Body of pancreas (tissue), 4 donors: Measurements from ENCODE around the gene COL13A1. TPM values are rescaled to one million over a fixed set of nuclear protein-coding genes. Genes with fewer than 3 reads are reported as not detected.

Source experiments
- ATAC-seq: fragments of 150-250 bp; one replicate; pipeline ENCODE4 v1.9.1; 2016
- DNase-seq, 4 donors: peaks; one replicate each; pipeline ENCODE4 v3.0.0-alpha.2; 2019
- H3K27ac ChIP-seq, 4 donors: fragments of 200-600 bp; sonication (generic); 1 replicate in 3 of 4; 2 replicates in 1 of 4; pipeline versions ENCODE4 v1.5.1 to v1.6.1; 2016 to 2019; ENCODE audit warnings: mild to moderate bottlenecking in 1 of 4, mixed read lengths in 1 of 4, moderate library complexity in 1 of 4
- H3K27me3 ChIP-seq, 2 donors: fragments of 200-600 bp; sonication (generic); one replicate each; pipeline ENCODE4 v1.6.0; 2016; ENCODE audit warnings: mild to moderate bottlenecking in 1 of 2
- H3K36me3 ChIP-seq, 2 donors: fragments of 200-600 bp; sonication (generic); replicated peaks in 1 of 2; 2 replicates each; pipeline ENCODE4 v1.5.1; 2016; ENCODE audit warnings: low read depth in 2 of 2; ENCODE audit not compliant: insufficient read depth in 1 of 2
- H3K4me1 ChIP-seq: fragments of 200-600 bp; sonication (generic); one replicate; pipeline ENCODE4 v1.6.0; 2016
- H3K4me3 ChIP-seq, 2 donors: fragments of 200-600 bp; sonication (generic); 1 replicate in 1 of 2; 2 replicates in 1 of 2; pipeline ENCODE4 v1.5.1; 2016 to 2019
- H3K9me3 ChIP-seq, 3 donors: fragments of 200-600 bp; sonication (generic); 1 replicate in 2 of 3; 2 replicates in 1 of 3; pipeline ENCODE4 v1.5.1; 2016
- POLR2A ChIP-seq, 3 donors: fragments of 450-650 bp; IDR thresholded peaks; one replicate each; pipeline ENCODE4 v1.6.1; 2016; ENCODE audit warnings: antibody characterized with exemption in 3 of 3, mild to moderate bottlenecking in 2 of 3
- WGBS, 2 donors: methylation state at CpG; one replicate each; pipeline ENCODE4 v1.1.5; 2017; 5-methylcytosine and 5-hydroxymethylcytosine counted together
- intact Hi-C: fragments of 100-400 bp; cut with DNase I; formaldehyde crosslinking; loops from one replicate; pipeline ENCODE4 v1.15.1; 2023
- total RNA-seq, 2 donors: library from RNA; depleted of rRNA; stranded (reverse); fragments of >200 nt; gene quantifications; one replicate each; pipeline ENCODE4 v1.1.0, GENCODE V29; 2016
- TF ChIP-seq, protein P1 (sequence below), 7 experiments: fragments of 450-650 bp in 4 of 7; fragments of 200-600 bp in 3 of 7; sonication (generic) in 3 of 7; IDR thresholded peaks; one replicate each; pipeline ENCODE4 v1.5.1; 2016 to 2019; ENCODE audit warnings: antibody characterized with exemption in 7 of 7

Gene COL13A1
- total RNA-seq, 2 donors from 2014 or later = 2.3 TPM; not detected in 1

DNA sequence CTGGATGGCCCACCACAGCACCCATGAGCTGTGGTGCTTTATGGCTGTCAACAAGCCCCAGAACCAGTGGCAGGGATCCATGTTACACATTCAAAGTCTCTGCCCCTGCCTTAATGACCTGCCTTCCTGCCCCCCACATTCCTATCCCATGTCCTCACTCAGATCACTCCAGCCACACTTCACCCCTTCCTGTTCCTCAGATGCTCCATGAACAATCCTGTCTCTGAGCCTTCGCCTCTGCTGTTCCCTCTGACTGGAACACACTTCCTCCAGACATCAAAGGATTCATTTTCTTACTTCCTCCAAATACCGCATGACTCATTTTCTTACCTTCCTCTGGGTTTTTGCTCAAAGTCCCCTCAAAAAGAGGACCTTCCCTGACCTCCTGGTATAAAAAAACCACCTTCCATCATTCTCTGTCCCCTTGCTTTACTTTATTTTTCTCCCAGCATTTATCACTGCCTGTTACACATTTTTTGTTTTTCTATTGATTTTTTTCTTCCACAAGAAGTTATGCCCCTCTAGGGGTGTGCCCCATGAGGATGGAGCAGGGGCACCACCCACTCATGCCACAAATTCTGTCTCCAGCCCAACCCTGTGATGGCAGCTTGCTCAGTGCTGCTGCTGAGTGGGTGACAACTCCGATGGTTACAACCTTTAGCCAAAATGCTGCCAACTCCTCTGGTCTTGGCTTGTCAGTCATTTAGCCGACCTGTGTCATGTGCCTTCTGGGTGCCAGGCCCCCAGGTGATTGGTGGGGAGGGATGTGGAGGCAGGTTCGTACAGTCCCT, 18.2 kb downstream of the COL13A1 start:
- Histone ChIP-seq H3K36me3 (no peaks in the 10 kb centered on the region), H3K27me3 (no peaks in the 10 kb centered on the region), H3K4me1 (peaks cover 2% of the 10 kb centered on the region), H3K4me3 (no peak overlapping the region), H3K9me3 (no peaks in the 10 kb centered on the region), H3K27ac (no peak overlapping the region)
- ATAC-seq = no peak
- intact Hi-C loops = no loop called here
- WGBS, 2 donors = 65 to 69% methylated on average over 5 of the region's 5 CpGs
- TF ChIP-seq, protein P1, sequence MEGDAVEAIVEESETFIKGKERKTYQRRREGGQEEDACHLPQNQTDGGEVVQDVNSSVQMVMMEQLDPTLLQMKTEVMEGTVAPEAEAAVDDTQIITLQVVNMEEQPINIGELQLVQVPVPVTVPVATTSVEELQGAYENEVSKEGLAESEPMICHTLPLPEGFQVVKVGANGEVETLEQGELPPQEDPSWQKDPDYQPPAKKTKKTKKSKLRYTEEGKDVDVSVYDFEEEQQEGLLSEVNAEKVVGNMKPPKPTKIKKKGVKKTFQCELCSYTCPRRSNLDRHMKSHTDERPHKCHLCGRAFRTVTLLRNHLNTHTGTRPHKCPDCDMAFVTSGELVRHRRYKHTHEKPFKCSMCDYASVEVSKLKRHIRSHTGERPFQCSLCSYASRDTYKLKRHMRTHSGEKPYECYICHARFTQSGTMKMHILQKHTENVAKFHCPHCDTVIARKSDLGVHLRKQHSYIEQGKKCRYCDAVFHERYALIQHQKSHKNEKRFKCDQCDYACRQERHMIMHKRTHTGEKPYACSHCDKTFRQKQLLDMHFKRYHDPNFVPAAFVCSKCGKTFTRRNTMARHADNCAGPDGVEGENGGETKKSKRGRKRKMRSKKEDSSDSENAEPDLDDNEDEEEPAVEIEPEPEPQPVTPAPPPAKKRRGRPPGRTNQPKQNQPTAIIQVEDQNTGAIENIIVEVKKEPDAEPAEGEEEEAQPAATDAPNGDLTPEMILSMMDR (IDR thresholded peaks at IDR 0.05) = no peak
- no peak for TF ChIP-seq POLR2A (IDR thresholded peaks at IDR 0.05)
- DNase-seq = no peak

DNA sequence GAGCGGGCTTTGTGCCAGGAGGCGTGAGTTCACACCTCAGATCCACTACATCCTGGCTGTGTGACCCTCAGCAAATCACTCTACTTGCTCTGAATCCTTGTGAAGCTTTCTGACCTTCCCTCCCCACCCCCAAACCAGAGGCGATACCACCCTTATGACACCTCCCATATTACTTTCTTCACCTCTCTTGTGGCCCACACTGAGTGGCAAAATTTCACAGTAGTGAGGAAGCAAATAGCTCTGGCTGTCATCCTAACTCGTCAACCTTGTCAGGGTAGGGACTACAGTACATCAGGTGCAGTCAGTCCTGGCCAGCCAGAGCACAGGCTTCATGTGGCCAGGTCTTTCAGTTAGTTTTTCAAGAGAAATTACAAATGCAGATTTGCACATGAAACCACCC, 19.1 kb downstream of the COL13A1 start:
- no peak overlapping the region for H3K27ac ChIP-seq
- no peaks in the 10 kb centered on the region for H3K4me1 ChIP-seq
- TF ChIP-seq, protein P1 (IDR thresholded peaks at IDR 0.05) = no peak
- no peak for TF ChIP-seq POLR2A (IDR thresholded peaks at IDR 0.05)
- H3K36me3 ChIP-seq = no peaks in the 10 kb centered on the region
- intact Hi-C loops = no loop called here
- no peaks in the 10 kb centered on the region for H3K9me3 ChIP-seq
- no peak for DNase-seq
- 68 to 79% methylated on average over 4 of the region's 4 CpGs for WGBS, 2 donors
- no peak overlapping the region for H3K4me3 ChIP-seq
- H3K27me3 ChIP-seq = no peaks in the 10 kb centered on the region
- ATAC-seq = no peak

DNA sequence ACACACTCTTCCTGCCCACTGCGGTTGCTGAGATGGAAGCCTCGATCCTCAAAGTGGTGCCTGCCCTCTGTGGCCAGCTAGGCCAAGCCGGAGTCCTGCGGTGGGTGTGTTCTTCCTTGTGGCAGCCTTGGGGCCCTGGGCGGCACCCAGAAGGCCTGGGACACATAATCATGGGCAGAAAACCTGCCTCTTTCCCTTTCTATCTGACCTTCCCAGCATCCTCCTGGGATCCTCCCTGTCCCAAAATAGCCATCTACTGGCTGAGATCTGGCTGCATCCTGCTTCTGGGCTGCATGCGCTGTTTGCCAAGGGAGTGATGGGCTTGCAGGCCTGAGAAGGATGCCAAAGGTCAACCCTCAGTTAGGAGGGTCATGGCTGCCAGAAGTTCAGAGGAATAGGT, 23.9 kb downstream of the COL13A1 start:
- intact Hi-C loops = no loop called here
- no peaks in the 10 kb centered on the region for H3K4me1 ChIP-seq

DNA sequence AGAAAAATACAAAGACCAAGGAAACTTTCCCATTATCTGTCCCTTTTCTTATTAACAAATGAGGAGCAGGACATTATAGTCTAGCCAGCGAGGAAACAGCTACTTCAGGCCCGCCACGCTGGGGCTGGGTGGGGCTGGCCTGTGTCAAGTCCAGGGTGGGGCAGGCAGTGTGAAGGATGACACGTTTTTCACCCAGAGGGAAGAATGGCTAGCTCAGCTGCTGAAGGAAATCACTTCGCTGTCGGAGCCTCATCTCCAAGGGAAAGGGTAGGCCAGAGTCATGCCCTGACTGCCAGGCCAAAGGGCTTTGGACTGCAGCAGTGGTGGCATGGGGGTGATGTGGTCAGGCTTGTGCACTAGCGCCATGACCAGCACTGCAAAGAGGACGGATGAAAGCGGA, 24.4 kb downstream of the COL13A1 start:
- H3K27me3 ChIP-seq = no peaks in the 10 kb centered on the region
- DNase-seq = no peak
- peak; percentile 33 for ATAC-seq
- H3K27ac ChIP-seq = no peak overlapping the region
- no peaks in the 10 kb centered on the region for H3K4me1 ChIP-seq
- H3K4me3 ChIP-seq = no peak overlapping the region
- no peak for TF ChIP-seq POLR2A (IDR thresholded peaks at IDR 0.05)
- H3K9me3 ChIP-seq = no peaks in the 10 kb centered on the region
- intact Hi-C loops = no loop called here
- no peaks in the 10 kb centered on the region for H3K36me3 ChIP-seq
- WGBS, 2 donors = 81 to 84% methylated on average over 9 of the region's 9 CpGs

More for the DNA sequence above, 23.9 kb downstream of the COL13A1 start:
- ATAC-seq (peak; percentile 18), DNase-seq (no peak)
- Histone ChIP-seq H3K9me3 (no peaks in the 10 kb centered on the region), H3K27me3 (no peaks in the 10 kb centered on the region), H3K36me3 (no peaks in the 10 kb centered on the region), H3K27ac (no peak overlapping the region), H3K4me3 (no peak overlapping the region)
- no peak for TF ChIP-seq POLR2A (IDR thresholded peaks at IDR 0.05)
- TF ChIP-seq, protein P1 (IDR thresholded peaks at IDR 0.05) = no peak
- WGBS, 2 donors = 83 to 90% methylated on average over 6 of the region's 6 CpGs

DNA sequence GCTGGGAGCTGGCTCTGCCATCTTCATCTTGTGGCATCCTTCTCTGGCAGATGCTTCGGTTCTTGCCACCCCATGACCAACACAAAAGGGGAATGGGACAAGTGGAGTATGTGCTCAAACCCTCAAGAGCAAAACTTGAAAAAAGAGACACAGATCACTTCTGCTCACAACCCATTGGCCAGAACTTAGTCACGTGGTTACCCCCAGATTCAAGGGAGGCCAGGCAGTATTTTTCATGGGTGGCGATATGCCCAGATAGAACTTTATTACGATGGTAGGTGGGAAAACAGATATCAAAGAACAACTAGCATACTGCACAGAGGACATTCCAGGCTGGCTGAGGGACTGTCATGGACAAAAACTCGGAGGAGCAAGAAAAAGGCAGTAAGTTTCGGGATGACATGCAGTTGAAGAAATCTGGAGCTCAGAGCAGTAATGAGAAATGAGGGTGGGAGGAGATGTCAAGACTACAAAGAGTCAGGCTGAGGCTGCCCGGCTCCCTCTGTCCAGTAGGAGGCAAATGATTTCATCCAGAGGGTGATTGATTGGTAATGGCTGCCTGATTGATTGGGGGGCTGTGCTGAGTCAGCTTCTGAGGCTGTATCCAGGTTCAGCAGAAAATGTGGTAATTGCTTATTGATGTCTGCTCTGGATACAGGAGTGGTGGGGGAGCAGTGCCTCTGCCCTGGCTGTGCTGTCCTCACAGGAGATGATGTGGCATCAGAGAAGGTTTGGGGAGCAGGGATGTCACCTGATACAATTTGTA, 25.3 kb downstream of the COL13A1 start:
- no peak for DNase-seq
- 72% methylated on average over 7 of the region's 7 CpGs for WGBS, 2 donors
- intact Hi-C loops = no loop called here
- TF ChIP-seq, protein P1 (IDR thresholded peaks at IDR 0.05) = no peak
- Histone ChIP-seq H3K9me3 (no peaks in the 10 kb centered on the region), H3K4me3 (no peak overlapping the region), H3K4me1 (no peaks in the 10 kb centered on the region), H3K27me3 (no peaks in the 10 kb centered on the region), H3K36me3 (no peaks in the 10 kb centered on the region), H3K27ac (no peak overlapping the region)
- no peak for ATAC-seq
